Activated CD4-positive, alpha-beta T cell treated with anti-CD3 and anti-CD28 coated beads, Interleukin-2, amount 10 ng/mL, durations not matched to agents 7 days and 5 days (primary cell): ENCODE data around the gene CRKL. TPM values are rescaled to one million over a fixed set of nuclear protein-coding genes. Genes with fewer than 3 reads are reported as not detected.

Source experiments
- CTCF ChIA-PET: fragments of 350-600 bp; sonication (Branson Sonifier 250); formaldehyde crosslinking; loops from one replicate; lab custom pipeline; 2021; ENCODE audit warnings: antibody characterized with exemption; lab: Charles Lee
- POLR2A ChIA-PET: fragments of 350-600 bp; sonication (Branson Sonifier 250); formaldehyde crosslinking; loops from one replicate; lab custom pipeline; 2021; ENCODE audit warnings: antibody characterized with exemption; lab: Charles Lee
- DNase-seq: peaks from one replicate; pipeline ENCODE4 v3.0.0-alpha.2; 2020
- H3K27ac Mint-ChIP-seq: one replicate; pipeline ENCODE4 v1.8.0; 2021; ENCODE audit warnings: mild to moderate bottlenecking, moderate library complexity, mixed read lengths
- H3K27me3 Mint-ChIP-seq: one replicate; pipeline ENCODE4 v1.8.0; 2021; ENCODE audit warnings: mixed read lengths
- H3K36me3 Mint-ChIP-seq: one replicate; pipeline ENCODE4 v1.8.0; 2021; ENCODE audit warnings: low read depth, mixed read lengths
- H3K4me1 Mint-ChIP-seq: one replicate; pipeline ENCODE4 v1.8.0; 2021; ENCODE audit warnings: mixed read lengths
- H3K4me3 Mint-ChIP-seq: one replicate; pipeline ENCODE4 v1.8.0; 2021; ENCODE audit warnings: mild to moderate bottlenecking, moderate library complexity, mixed read lengths
- H3K9me3 Mint-ChIP-seq: one replicate; pipeline ENCODE4 v1.8.0; 2021; ENCODE audit warnings: mixed read lengths
- total RNA-seq, 2 experiments: library from RNA; stranded (reverse); gene quantifications; one replicate each; pipeline ENCODE4 v1.2.3, GENCODE V29; 2021

The CRKL gene, protein sequence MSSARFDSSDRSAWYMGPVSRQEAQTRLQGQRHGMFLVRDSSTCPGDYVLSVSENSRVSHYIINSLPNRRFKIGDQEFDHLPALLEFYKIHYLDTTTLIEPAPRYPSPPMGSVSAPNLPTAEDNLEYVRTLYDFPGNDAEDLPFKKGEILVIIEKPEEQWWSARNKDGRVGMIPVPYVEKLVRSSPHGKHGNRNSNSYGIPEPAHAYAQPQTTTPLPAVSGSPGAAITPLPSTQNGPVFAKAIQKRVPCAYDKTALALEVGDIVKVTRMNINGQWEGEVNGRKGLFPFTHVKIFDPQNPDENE
- total RNA-seq = 10 to 100 TPM; 82.2 to 87.2 TPM

DNA sequence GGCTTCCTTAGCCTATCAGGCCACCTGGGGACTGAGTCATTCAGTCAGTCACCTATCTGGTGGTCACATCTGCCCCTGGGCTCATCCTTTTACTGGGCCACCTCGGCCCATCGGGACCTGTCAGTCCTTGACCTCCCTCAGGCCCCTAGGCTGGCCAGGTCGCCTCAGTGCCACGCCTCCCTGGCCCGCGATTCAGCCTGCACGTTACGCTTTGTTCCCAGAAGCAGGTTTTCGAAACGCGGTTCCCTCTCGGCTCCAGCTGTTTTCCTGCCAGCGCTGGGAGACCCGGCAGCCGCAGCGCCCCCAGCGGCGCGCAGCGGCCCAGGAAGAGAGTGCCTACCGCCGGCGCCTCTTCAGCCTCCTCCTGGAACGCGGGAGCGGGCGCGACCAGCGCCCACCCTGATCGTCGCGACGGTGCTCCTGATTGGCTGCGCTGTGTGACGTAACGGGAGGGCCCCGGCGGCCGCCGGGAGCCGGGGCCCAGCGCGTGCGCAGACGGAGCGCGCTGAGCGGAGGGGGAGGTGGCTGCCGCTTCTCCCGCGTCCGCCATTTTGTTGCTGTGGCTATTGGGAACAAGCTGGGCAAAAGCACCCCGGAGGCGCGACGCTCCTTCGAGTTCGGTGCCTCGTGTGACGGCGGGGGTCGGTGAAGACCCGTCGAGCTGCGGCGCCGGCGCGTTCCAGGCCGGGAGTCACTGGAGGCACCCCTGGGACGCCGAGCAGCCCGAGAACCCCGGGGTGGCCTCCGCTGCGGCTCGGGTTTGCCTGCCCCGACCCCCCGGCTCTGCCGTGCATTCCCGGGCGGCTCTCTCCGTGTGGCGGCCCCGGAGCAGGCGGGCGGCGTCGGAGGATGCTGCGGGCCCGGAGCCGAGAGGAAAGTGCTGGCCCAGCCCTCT is at the start of gene CRKL:
TSS of gene CRKL (plus strand) at position 492 of the 895 bp plus-strand sequence. CDS start 528 bp downstream, outside the sequence.
- DNase-seq = peak; percentile 96
- peak within 1 kb of the TSS; percentile 94 for H3K27ac Mint-ChIP-seq
- no peaks in the 10 kb centered on the region for H3K9me3 Mint-ChIP-seq
- no peaks in the 10 kb centered on the region for H3K27me3 Mint-ChIP-seq
- peaks cover 37% of the 10 kb centered on the region for H3K4me1 Mint-ChIP-seq
- peak within 1 kb of the TSS; percentile 99 for H3K4me3 Mint-ChIP-seq
- ChIA-PET CTCF (interaction anchor here (0.7 to 3.1 kb wide), 16 partner anchors 9 to 155 kb away, joined by 3 to 22 read pairs (median 4); partner anchors contain the start of gene LZTR1), POLR2A (no interaction called here)
- peaks cover 25% of the 10 kb centered on the region for H3K36me3 Mint-ChIP-seq

- H3K27ac Mint-ChIP-seq = no peak overlapping the region
- CTCF ChIA-PET = interaction anchor here (1.2 kb wide), 1 partner anchor 11 kb away, joined by 5 read pairs; no protein-coding TSS in a partner anchor
- no peak for DNase-seq
- peaks cover 20% of the 10 kb centered on the region for H3K4me1 Mint-ChIP-seq
- no peaks in the 10 kb centered on the region for H3K9me3 Mint-ChIP-seq
- H3K4me3 Mint-ChIP-seq = no peak overlapping the region
- H3K27me3 Mint-ChIP-seq = no peaks in the 10 kb centered on the region
- H3K36me3 Mint-ChIP-seq = peaks cover 20% of the 10 kb centered on the region
- POLR2A ChIA-PET = no interaction called here
Measured at GRCh38 chr22:20868025-20868962, 48.9 kb upstream of the CRKL start.

DNA sequence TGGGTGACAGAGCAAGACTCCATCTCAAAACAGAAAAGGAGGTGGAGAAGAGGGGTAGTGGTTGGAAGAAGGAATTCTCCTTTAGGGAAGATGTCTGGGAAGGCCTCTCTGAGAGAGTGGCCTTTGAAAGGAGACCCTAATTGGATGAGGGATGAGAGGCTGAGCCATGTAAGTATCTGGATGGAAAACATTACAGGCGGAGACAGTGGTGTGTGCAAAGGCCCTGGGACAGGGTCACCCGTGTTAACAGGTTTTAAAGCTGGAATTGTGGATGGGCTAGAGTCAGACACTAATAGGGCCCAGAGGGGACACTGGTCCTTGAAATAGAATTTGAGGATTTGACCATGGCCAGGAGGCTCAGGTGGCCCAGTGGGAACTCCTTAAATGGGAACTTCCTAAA is 48.0 kb upstream of the CRKL start:
- Mint-ChIP-seq H3K9me3 (no peaks in the 10 kb centered on the region), H3K27ac (no peak overlapping the region), H3K4me1 (peaks cover 16% of the 10 kb centered on the region), H3K4me3 (no peak overlapping the region), H3K36me3 (peaks cover 13% of the 10 kb centered on the region), H3K27me3 (no peaks in the 10 kb centered on the region)
- POLR2A ChIA-PET = no interaction called here
- no peak for DNase-seq
- CTCF ChIA-PET = no interaction called here

DNA sequence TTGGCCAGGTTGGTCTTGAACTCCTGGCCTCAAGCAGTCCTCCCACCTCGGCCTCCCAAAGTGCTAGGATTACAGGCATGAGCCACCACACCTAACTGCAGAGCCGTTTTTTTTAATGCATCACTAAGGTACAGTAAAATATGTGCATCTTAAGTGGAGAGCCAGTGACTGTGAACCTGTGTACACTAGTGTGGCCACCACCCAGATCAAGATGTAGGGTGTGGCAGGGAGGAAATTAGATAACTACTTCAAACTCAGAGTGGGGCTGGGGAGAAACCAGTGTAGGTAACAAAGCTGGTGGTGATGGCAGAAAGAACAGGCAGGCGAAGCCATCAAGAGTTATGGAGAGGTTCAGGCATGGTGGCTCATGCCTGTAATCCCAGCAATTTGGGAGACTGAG is 44.0 kb upstream of the CRKL start:
- H3K27ac Mint-ChIP-seq = peak overlapping the region; percentile 76
- no peak for DNase-seq
- H3K4me3 Mint-ChIP-seq = no peak overlapping the region
- H3K4me1 Mint-ChIP-seq = peaks cover 3% of the 10 kb centered on the region
- no peaks in the 10 kb centered on the region for H3K9me3 Mint-ChIP-seq
- CTCF ChIA-PET = interaction anchor here (0.8 kb wide), 1 partner anchor 12 kb away, joined by 3 read pairs; no protein-coding TSS in a partner anchor
- no peaks in the 10 kb centered on the region for H3K27me3 Mint-ChIP-seq
- POLR2A ChIA-PET = no interaction called here
- H3K36me3 Mint-ChIP-seq = peaks cover 17% of the 10 kb centered on the region

- H3K36me3 Mint-ChIP-seq = peaks cover 14% of the 10 kb centered on the region
- H3K4me3 Mint-ChIP-seq = no peak overlapping the region
- peaks cover 3% of the 10 kb centered on the region for H3K4me1 Mint-ChIP-seq
- ChIA-PET CTCF (interaction anchor here (1.5 kb wide), 1 partner anchor 13 kb away, joined by 4 read pairs; no protein-coding TSS in a partner anchor), POLR2A (no interaction called here)
- no peak for DNase-seq
- no peaks in the 10 kb centered on the region for H3K27me3 Mint-ChIP-seq
- no peaks in the 10 kb centered on the region for H3K9me3 Mint-ChIP-seq
- H3K27ac Mint-ChIP-seq = no peak overlapping the region
Measured at GRCh38 chr22:20875296-20875695, 41.9 kb upstream of the CRKL start.

- Mint-ChIP-seq H3K27me3 (no peaks in the 10 kb centered on the region), H3K27ac (no peak overlapping the region), H3K9me3 (no peaks in the 10 kb centered on the region), H3K36me3 (peaks cover 20% of the 10 kb centered on the region), H3K4me1 (peaks cover 3% of the 10 kb centered on the region), H3K4me3 (no peak overlapping the region)
- POLR2A ChIA-PET = interaction anchor here (0.6 kb wide), 1 partner anchor 21 kb away, joined by 5 read pairs; no protein-coding TSS in a partner anchor
- CTCF ChIA-PET = interaction anchor here (2.2 kb wide), 1 partner anchor 10 kb away, joined by 5 read pairs; no protein-coding TSS in a partner anchor
- no peak for DNase-seq
Measured at GRCh38 chr22:20877715-20878114, 39.5 kb upstream of the CRKL start.

DNA sequence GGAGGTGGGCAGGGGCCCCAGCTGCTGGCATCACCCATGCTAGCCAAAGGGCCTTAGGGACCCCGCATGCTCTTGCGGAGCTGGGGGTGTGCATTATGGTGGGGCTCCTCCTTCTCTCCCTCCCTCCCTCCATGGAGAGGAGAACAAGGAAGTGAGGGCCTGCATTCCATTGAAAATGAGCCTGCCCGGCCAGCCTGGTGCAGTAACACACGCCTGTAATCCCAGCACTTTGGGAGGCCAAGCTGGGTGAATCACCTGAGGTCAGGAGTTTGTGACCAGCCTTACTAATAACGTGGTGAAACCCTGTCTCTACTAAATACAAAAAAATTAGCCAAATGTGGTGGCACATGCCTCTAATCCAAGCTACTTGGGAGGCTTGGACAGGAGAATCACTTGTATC is 36.0 kb upstream of the CRKL start:
- ChIA-PET CTCF (interaction anchor here (1.2 kb wide), 1 partner anchor 8 kb away, joined by 3 read pairs; no protein-coding TSS in a partner anchor), POLR2A (no interaction called here)
- Mint-ChIP-seq H3K27me3 (no peaks in the 10 kb centered on the region), H3K27ac (no peak overlapping the region), H3K4me3 (no peak overlapping the region), H3K4me1 (no peaks in the 10 kb centered on the region), H3K9me3 (no peaks in the 10 kb centered on the region), H3K36me3 (peaks cover 27% of the 10 kb centered on the region)
- DNase-seq = no peak

DNA sequence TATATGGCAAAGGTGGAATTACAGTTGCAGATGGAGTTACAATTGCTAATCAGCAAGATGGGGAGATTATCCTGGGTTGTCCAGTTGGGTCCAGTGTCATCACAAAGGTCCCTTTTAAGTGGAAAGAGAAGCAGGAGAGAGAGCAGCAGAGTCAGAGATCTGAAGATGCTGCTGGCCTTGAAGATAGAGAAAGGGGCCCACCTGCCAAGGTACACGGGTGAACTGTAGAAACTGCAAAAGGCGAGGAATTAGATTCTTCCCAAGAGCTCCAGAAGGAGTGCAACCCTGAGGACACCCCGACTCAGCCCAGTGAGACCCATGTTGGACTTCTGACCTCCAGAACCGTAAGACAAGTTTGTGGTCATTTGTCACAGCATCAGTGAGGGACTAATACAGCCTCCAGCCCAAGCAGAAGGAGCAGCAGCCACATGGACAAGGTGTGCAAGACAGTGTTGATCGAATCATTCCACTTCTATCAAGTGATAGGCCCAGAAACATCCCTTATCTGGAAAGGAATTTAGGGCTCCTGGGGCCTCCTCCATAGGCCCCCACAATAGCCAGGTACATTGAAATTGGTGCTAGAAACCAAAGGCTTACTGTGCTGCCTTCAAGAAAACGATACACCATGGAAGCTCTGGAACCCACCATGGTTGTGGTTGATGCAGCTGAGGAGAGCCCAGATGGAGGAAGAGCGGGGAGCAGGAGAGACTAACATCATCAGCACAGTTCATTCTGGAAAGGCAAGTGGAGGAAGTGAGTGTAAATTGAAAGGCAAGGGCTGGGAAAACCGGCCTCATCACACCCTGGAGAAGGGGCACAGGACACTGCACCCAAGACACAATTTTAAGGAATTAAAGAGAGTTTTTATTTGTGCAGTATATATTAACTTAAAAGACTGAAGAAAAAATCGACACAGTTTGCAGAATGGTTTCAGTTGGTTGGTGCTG is 35.1 kb upstream of the CRKL start:
- Mint-ChIP-seq H3K4me1 (no peaks in the 10 kb centered on the region), H3K27me3 (no peaks in the 10 kb centered on the region)
- POLR2A ChIA-PET = no interaction called here

DNA sequence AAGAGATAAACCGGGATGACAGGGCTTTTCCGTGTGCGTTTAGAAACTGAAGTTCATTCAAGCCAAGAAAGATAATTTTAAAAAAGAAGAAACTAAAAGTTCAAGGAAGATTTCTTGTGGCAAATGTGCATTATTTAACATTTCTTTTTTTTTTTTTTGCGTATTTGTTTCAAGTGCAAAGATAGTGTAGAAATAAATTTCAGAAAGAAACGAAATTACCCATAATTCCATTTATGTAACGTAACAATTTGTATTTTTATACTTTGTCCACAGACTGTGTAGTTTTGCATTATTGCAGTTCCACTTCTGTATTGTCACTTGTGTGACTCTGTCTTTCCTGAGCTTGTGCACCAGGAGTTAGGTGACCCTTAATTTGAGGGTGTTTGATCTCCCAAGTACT is 34.4 kb upstream of the CRKL start:
- Mint-ChIP-seq H3K9me3 (no peaks in the 10 kb centered on the region), H3K4me1 (no peaks in the 10 kb centered on the region), H3K27me3 (no peaks in the 10 kb centered on the region), H3K36me3 (peaks cover 30% of the 10 kb centered on the region), H3K4me3 (no peak overlapping the region), H3K27ac (no peak overlapping the region)
- CTCF ChIA-PET = no interaction called here
- no peak for DNase-seq
- POLR2A ChIA-PET = no interaction called here

More for the DNA sequence above, 35.1 kb upstream of the CRKL start:
- no peak overlapping the region for H3K4me3 Mint-ChIP-seq
- H3K9me3 Mint-ChIP-seq = no peaks in the 10 kb centered on the region
- no peak for DNase-seq
- H3K27ac Mint-ChIP-seq = no peak overlapping the region
- peaks cover 25% of the 10 kb centered on the region for H3K36me3 Mint-ChIP-seq
- CTCF ChIA-PET = no interaction called here

GRCh38 chr22:20884454-20884853 is 32.8 kb upstream of the CRKL start:
- H3K4me3 Mint-ChIP-seq = no peak overlapping the region

DNA sequence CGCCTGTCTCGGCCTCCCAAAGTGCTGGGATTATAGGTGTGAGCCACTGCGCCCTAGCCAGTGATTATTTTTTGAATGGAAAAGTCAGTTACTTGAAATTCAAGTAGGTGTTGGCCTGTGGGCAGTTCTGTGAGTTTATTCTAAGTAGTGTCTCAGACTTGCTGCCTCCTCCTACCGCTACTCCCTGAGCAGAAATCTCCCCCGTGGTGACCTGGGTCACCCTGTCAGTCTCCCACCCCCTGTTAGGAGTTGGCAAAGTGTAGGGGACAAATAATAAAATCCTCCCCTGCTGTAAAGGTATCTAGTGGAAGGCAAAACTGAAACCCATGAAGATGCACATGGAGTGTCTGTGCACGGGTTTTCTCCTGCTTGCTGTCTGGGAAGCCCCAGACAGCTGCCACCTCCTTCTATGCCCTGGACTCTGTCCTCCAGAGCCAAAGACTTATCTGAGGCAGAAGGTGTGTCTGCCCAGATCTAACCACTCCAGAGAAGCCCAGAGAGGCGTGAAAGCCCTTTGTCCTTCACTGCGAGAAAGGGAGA is 32.1 kb upstream of the CRKL start:
- DNase-seq = no peak
- no peak overlapping the region for H3K27ac Mint-ChIP-seq
- H3K4me3 Mint-ChIP-seq = no peak overlapping the region
- H3K9me3 Mint-ChIP-seq = no peaks in the 10 kb centered on the region
- ChIA-PET POLR2A (no interaction called here), CTCF (interaction anchor here (0.9 to 1.2 kb wide), 5 partner anchors 12 to 63 kb away, joined by 3 to 6 read pairs (median 3); no protein-coding TSS in a partner anchor)
- H3K4me1 Mint-ChIP-seq = no peaks in the 10 kb centered on the region
- H3K27me3 Mint-ChIP-seq = no peaks in the 10 kb centered on the region
- peaks cover 43% of the 10 kb centered on the region for H3K36me3 Mint-ChIP-seq

More at GRCh38 chr22:20884454-20884853, 32.8 kb upstream of the CRKL start:
- ChIA-PET POLR2A (no interaction called here), CTCF (no interaction called here)
- H3K9me3 Mint-ChIP-seq = no peaks in the 10 kb centered on the region
- peaks cover 38% of the 10 kb centered on the region for H3K36me3 Mint-ChIP-seq
- no peak for DNase-seq
- H3K27me3 Mint-ChIP-seq = no peaks in the 10 kb centered on the region
- no peak overlapping the region for H3K27ac Mint-ChIP-seq
- H3K4me1 Mint-ChIP-seq = no peaks in the 10 kb centered on the region
